Erythroblast (primary cell): ENCODE results near the gene ELAVL2.

Experiments
- GATA1 ChIP-seq: IDR thresholded peaks from 2 replicates; pipeline ENCODE4 v1.6.1; 2011; ENCODE audit warnings: low read depth, mild to moderate bottlenecking, control low read depth, low read length, moderate library complexity
- POLR2A ChIP-seq: IDR thresholded peaks from 2 replicates; pipeline ENCODE4 v1.6.1; 2011; ENCODE audit warnings: mild to moderate bottlenecking, low read length

DNA sequence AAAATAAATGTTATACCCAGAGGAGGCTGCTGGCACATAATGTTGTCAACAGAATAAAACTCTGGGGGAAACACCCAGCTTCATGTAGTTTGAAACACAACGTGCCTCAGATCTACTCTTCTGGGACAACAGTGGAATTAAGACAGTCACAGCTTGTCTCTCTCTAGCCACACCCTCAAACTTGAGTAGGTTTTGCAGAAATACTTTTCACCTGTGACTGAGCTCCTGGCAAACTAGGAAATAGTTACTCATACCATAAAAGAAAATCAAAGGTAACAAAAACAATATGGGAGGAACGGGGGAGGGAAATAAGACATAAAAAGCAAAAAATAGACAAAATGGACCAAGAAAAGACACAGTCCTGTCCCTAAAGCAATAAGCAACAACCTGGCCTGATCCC, 14.4 kb downstream of the ELAVL2 start:
- TF ChIP-seq GATA1 (no peak), POLR2A (no peak)
